Adrenal gland (tissue), 5 donors: ENCODE results near the gene GTPBP4.

Experiments used
- POLR2A ChIP-seq, 2 donors: fragments of 450-650 bp; IDR thresholded peaks; one replicate each; pipeline ENCODE4 v1.6.1; 2017; ENCODE audit warnings: antibody characterized with exemption in 2 of 2, mild to moderate bottlenecking in 2 of 2, moderate library complexity in 1 of 2
- TF ChIP-seq, protein P1 (sequence below), 6 experiments: fragments of 450-650 bp in 4 of 6; fragments of 200-600 bp in 2 of 6; sonication (generic) in 1 of 6; IDR thresholded peaks; 1 replicate in 5 of 6; 2 replicates in 1 of 6; pipeline versions ENCODE4 v1.5.1 to v1.8.0; 2016 to 2021; ENCODE audit warnings: antibody characterized with exemption in 6 of 6, mild to moderate bottlenecking in 2 of 6, moderate library complexity in 1 of 6
- donor health status: DM: no; HTN: no; CAD: no.

DNA sequence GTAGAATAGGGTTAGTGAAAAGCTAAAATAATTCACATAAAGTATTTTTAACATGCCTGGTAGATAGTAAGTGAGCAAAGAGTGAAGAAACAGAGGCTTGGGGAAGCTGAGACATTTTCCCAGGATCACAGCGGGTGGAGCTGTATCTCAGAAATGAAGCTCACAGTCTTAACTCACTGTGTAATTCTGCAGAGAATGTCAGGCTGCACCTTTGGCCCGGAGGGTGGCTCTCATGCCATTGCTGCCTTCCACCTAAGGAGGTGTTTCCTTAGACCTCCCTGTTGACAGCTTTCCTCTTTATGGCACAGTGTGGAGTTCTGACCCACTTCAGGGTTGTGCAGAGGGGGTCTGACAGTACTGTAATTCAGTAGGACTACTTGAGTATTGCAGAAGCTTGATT lies 2.9 kb upstream of the GTPBP4 start:
- no peak for TF ChIP-seq POLR2A (IDR thresholded peaks at IDR 0.05)
- TF ChIP-seq, protein P1, sequence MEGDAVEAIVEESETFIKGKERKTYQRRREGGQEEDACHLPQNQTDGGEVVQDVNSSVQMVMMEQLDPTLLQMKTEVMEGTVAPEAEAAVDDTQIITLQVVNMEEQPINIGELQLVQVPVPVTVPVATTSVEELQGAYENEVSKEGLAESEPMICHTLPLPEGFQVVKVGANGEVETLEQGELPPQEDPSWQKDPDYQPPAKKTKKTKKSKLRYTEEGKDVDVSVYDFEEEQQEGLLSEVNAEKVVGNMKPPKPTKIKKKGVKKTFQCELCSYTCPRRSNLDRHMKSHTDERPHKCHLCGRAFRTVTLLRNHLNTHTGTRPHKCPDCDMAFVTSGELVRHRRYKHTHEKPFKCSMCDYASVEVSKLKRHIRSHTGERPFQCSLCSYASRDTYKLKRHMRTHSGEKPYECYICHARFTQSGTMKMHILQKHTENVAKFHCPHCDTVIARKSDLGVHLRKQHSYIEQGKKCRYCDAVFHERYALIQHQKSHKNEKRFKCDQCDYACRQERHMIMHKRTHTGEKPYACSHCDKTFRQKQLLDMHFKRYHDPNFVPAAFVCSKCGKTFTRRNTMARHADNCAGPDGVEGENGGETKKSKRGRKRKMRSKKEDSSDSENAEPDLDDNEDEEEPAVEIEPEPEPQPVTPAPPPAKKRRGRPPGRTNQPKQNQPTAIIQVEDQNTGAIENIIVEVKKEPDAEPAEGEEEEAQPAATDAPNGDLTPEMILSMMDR (IDR thresholded peaks at IDR 0.05): no peak
